GM12892 (cell line): ENCODE measurements around the gene RARB.

Experiments used
- POLR2A ChIP-seq: IDR thresholded peaks from 2 replicates; pipeline ENCODE4 v1.6.1; 2011; ENCODE audit warnings: low read depth, low read length, control low read depth
- POLR2AphosphoS5 ChIP-seq: IDR thresholded peaks from 2 replicates; pipeline ENCODE4 v1.6.1; 2011; ENCODE audit warnings: low read depth, low read length, control low read depth
- TAF1 ChIP-seq: IDR thresholded peaks from 2 replicates; pipeline ENCODE4 v1.6.1; 2011; ENCODE audit warnings: low read depth, mild to moderate bottlenecking, control low read depth, low read length, borderline replicate concordance

GRCh38 chr3:25576831-25577454 is 148.9 kb downstream of the RARB start:
- TF ChIP-seq POLR2A, result no peak
- TF ChIP-seq POLR2AphosphoS5, result no peak
- no peak for TF ChIP-seq TAF1
